C4-2B (cell line): Measurements from ENCODE around the gene HLX.

Experiments used
- ZFX ChIP-seq: fragments of 450-650 bp; IDR thresholded peaks from 2 replicates; pipeline ENCODE4 v1.6.1; 2017
- TF ChIP-seq, protein P1 (sequence below): fragments of 450-650 bp; conservative IDR thresholded peaks from 2 replicates; pipeline ENCODE4 v1.5.1; 2017; ENCODE audit warnings: mild to moderate bottlenecking

DNA sequence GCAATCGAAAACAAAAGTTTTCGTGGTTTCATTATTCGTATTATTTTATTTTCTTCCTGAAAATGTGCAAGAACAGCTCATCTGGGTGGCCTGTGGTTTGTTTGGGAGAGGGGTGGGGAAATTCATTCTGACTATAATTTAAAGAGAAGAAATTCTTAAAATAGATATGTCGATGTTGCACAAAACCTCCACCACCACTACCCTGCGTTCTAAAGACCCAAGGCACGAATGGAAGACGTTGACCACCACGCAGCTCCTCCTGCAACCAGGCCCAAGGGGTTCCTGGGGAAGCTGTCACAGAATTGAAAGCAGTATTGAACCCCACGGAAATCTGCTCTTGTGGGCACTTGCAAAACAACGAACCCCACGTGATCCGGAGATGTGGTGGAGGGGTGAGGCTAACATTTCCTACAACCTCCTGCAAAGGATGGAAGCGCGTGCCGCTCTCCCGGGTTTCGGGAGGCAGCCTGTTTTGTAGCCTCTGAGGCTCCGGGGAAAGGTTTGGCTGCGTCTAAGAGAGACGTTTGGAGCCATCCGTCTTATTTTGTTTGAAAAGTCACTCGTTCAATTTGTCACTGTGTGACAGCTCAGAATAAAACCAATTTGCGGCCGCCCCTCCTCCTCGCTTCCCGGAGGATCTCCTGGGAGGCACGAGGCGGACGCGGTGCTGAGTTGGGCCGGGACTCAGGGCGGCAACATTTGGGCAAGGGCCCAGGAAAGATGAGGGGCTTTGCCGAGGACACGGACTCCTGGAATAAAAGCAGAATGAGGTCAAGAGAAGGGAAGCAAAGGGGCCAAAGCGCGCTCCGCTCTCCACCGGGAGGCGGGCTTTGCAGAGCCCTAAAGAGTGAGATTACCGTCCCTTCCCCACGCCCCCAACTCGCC is 810 bp upstream of the HLX start:
- TF ChIP-seq, protein P1, sequence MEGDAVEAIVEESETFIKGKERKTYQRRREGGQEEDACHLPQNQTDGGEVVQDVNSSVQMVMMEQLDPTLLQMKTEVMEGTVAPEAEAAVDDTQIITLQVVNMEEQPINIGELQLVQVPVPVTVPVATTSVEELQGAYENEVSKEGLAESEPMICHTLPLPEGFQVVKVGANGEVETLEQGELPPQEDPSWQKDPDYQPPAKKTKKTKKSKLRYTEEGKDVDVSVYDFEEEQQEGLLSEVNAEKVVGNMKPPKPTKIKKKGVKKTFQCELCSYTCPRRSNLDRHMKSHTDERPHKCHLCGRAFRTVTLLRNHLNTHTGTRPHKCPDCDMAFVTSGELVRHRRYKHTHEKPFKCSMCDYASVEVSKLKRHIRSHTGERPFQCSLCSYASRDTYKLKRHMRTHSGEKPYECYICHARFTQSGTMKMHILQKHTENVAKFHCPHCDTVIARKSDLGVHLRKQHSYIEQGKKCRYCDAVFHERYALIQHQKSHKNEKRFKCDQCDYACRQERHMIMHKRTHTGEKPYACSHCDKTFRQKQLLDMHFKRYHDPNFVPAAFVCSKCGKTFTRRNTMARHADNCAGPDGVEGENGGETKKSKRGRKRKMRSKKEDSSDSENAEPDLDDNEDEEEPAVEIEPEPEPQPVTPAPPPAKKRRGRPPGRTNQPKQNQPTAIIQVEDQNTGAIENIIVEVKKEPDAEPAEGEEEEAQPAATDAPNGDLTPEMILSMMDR, result no peak
- TF ChIP-seq ZFX, result no peak
